HepG2 (cell line): ENCODE results near the gene KIF15. TPM values are rescaled to one million over a fixed set of nuclear protein-coding genes. Genes with fewer than 3 reads are reported as not detected.

Experiments used
- ATAC-seq: fragments of 200-7000 bp; cut with Tn5 transposase; 3 replicates; pipeline ENCODE4 v1.9.1; 2020; ENCODE audit warnings: mild to moderate bottlenecking, moderate library complexity
- BruUV-seq: library from RNA; stranded (reverse); fragments of 400-500 nt; replicated peaks from 2 replicates; lab custom pipeline; 2021; lab: Mats Ljungman, UMichigan
- CTCF ChIA-PET: fragments of 300-600 bp; formaldehyde crosslinking; extraction: SDS; loops from one replicate; lab custom pipeline; 2021; ENCODE audit warnings: low total read pairs, inconsistent platforms, low intra/inter-chr PET ratio; lab: Yijun Ruan, JAX
- POLR2A ChIA-PET: fragments of 350-600 bp; sonication (Branson Sonifier 250); formaldehyde crosslinking; loops from one replicate; lab custom pipeline; 2020; ENCODE audit warnings: antibody characterized with exemption, inconsistent platforms; lab: Yijun Ruan, JAX
- DNase-seq: peaks from one replicate; pipeline ENCODE4 v3.0.0-alpha.2; 2015; ENCODE audit warnings: low spot score
- FAIRE-seq: peaks from 3 replicates; lab custom pipeline; 2011; peaks lifted over from hg19 to GRCh38; lab: Jason Lieb, UNC
- H2AFZ ChIP-seq: one replicate; pipeline ENCODE4 v1.6.1; 2011; ENCODE audit warnings: low read length, inconsistent platforms
- H3K27ac ChIP-seq: fragments of 300-600 bp; 3 replicates; pipeline ENCODE4 v1.8.0; 2011; ENCODE audit warnings: mixed run types, mild to moderate bottlenecking, mixed read lengths, low read length, inconsistent platforms; ENCODE audit not compliant: insufficient read depth; ENCODE audit errors: extremely low read length
- H3K27me3 ChIP-seq, 2 experiments: fragments of 200-600 bp in 1 of 2; 2 replicates in 1 of 2; 3 replicates in 1 of 2; pipeline versions ENCODE4 v1.6.0 to v1.8.0; 2011; ENCODE audit warnings: low read length in 2 of 2, mild to moderate bottlenecking in 2 of 2, moderate library complexity in 2 of 2, inconsistent platforms in 1 of 2; ENCODE audit not compliant: insufficient read depth in 2 of 2, control insufficient read depth in 1 of 2
- H3K36me3 ChIP-seq, 2 experiments: fragments of 200-600 bp in 1 of 2; replicated peaks in 1 of 2; 2 replicates in 1 of 2; 3 replicates in 1 of 2; pipeline versions ENCODE4 v1.5.1 to v1.8.0; 2011; ENCODE audit warnings: low read length in 2 of 2, inconsistent platforms in 1 of 2; ENCODE audit not compliant: insufficient read depth in 2 of 2, control insufficient read depth in 1 of 2
- H3K4me1 ChIP-seq: 2 replicates; pipeline ENCODE4 v1.5.1; 2012; ENCODE audit warnings: low read length, inconsistent platforms; ENCODE audit not compliant: insufficient read depth
- H3K4me2 ChIP-seq: 2 replicates; pipeline ENCODE4 v1.6.0; 2011; ENCODE audit warnings: low read depth, low read length, inconsistent platforms
- H3K4me3 ChIP-seq, 3 experiments: fragments of 200-600 bp in 1 of 3; sonication (generic), shearing (Covaris generic) in 1 of 3; replicated peaks in 1 of 3; 2 replicates each; pipeline ENCODE4 v1.5.1; 2011 to 2016; ENCODE audit warnings: low read length in 3 of 3, inconsistent platforms in 2 of 3, low read depth in 2 of 3, mild to moderate bottlenecking in 2 of 3, control low read depth in 1 of 3, mixed read lengths in 1 of 3; ENCODE audit not compliant: insufficient read depth in 1 of 3
- H3K79me2 ChIP-seq: one replicate; pipeline ENCODE4 v1.6.1; 2011; ENCODE audit warnings: low read length, inconsistent platforms; ENCODE audit not compliant: insufficient read depth
- H3K9ac ChIP-seq: 2 replicates; pipeline ENCODE4 v1.6.0; 2011; ENCODE audit warnings: mild to moderate bottlenecking, low read depth, low read length, inconsistent platforms; ENCODE audit not compliant: insufficient read depth
- H3K9me3 ChIP-seq: 2 replicates; pipeline ENCODE4 v1.5.1; 2012; ENCODE audit warnings: mild to moderate bottlenecking, low read length
- H4K20me1 ChIP-seq: 2 replicates; pipeline ENCODE4 v1.6.0; 2011; ENCODE audit warnings: inconsistent platforms, mild to moderate bottlenecking, low read length, moderate library complexity; ENCODE audit not compliant: insufficient read depth
- CEBPZ ChIP-seq: IDR thresholded peaks from 2 replicates; pipeline ENCODE4 v1.6.1; 2012; ENCODE audit warnings: low read length, improper control_type of control experiment
- DDIT3 ChIP-seq: sonication (generic); formaldehyde crosslinking; IDR thresholded peaks from 2 replicates; pipeline ENCODE4 v1.4.0; 2020; ENCODE audit warnings: mild to moderate bottlenecking, missing genetic modification reagents
- GLI4 ChIP-seq: sonication (generic); formaldehyde crosslinking; IDR thresholded peaks from 2 replicates; pipeline ENCODE4 v1.5.1; 2020; ENCODE audit warnings: missing genetic modification reagents, mild to moderate bottlenecking, moderate library complexity, borderline replicate concordance
- GMEB2 ChIP-seq: IDR thresholded peaks from 2 replicates; pipeline ENCODE4 v1.6.1; 2016; ENCODE audit warnings: missing biosample characterization, missing genetic modification reagents, low read depth
- HINFP ChIP-seq: sonication (generic); formaldehyde crosslinking; IDR thresholded peaks from 2 replicates; pipeline ENCODE4 v1.4.0; 2020; ENCODE audit warnings: low read depth, mild to moderate bottlenecking, missing genetic modification reagents
- JUND ChIP-seq: sonication (generic); formaldehyde crosslinking; IDR thresholded peaks from 2 replicates; pipeline ENCODE4 v1.8.0; 2022; ENCODE audit warnings: mild to moderate bottlenecking, missing genetic modification reagents
- MED1 ChIP-seq: sonication (generic); formaldehyde crosslinking; IDR thresholded peaks from 2 replicates; pipeline ENCODE4 v1.4.0; 2020; ENCODE audit warnings: missing genetic modification reagents
- NFE2 ChIP-seq: sonication (generic); formaldehyde crosslinking; IDR thresholded peaks from 2 replicates; pipeline ENCODE4 v1.4.0; 2020; ENCODE audit warnings: missing genetic modification reagents
- PAWR ChIP-seq: sonication (generic); formaldehyde crosslinking; IDR thresholded peaks from 2 replicates; pipeline ENCODE4 v1.4.0; 2020; ENCODE audit warnings: missing genetic modification reagents, mild to moderate bottlenecking, borderline replicate concordance
- PBX3 ChIP-seq: sonication (generic); formaldehyde crosslinking; IDR thresholded peaks from 2 replicates; pipeline ENCODE4 v1.8.1; 2023; ENCODE audit warnings: missing genetic modification reagents, inconsistent platforms, borderline replicate concordance
- ZNF282 ChIP-seq: fragments of 450-650 bp; IDR thresholded peaks from 2 replicates; pipeline ENCODE4 v1.6.1; 2018; ENCODE audit not compliant: partially characterized antibody
- ZNF496 ChIP-seq: sonication (generic); formaldehyde crosslinking; IDR thresholded peaks from 2 replicates; pipeline ENCODE4 v1.8.1; 2023; ENCODE audit warnings: mild to moderate bottlenecking, moderate library complexity, missing genetic modification reagents; ENCODE audit not compliant: insufficient replicate concordance
- ZNF550 ChIP-seq: sonication (generic); formaldehyde crosslinking; IDR thresholded peaks from 2 replicates; pipeline ENCODE4 v1.4.0; 2020; ENCODE audit warnings: mild to moderate bottlenecking, missing genetic modification reagents, borderline replicate concordance
- ZNF552 ChIP-seq: sonication (generic); formaldehyde crosslinking; IDR thresholded peaks from 2 replicates; pipeline ENCODE4 v1.9.0; 2022; ENCODE audit warnings: missing genetic modification reagents, mild to moderate bottlenecking, borderline replicate concordance
- ZNF570 ChIP-seq: sonication (generic); formaldehyde crosslinking; IDR thresholded peaks from 2 replicates; pipeline ENCODE4 v1.4.0; 2020; ENCODE audit warnings: mild to moderate bottlenecking, missing genetic modification reagents, borderline replicate concordance
- WGBS: methylation state at CpG from one replicate; pipeline ENCODE4 v1.1.6; 2017; ENCODE audit warnings: low lambda C conversion rate; 5-methylcytosine and 5-hydroxymethylcytosine counted together
- in situ Hi-C: cut with HindIII; loops from 2 replicates; pipeline ENCODE4 v1.10.0; 2017; ENCODE audit warnings: low pct_unique_long_range_greater_than_20kb; ENCODE audit not compliant: extremely low pct_ligation_motif_present
- intact Hi-C: fragments of 100-400 bp; cut with micrococcal nuclease; formaldehyde crosslinking; loops from one replicate; pipeline ENCODE4 v1.10.0; 2022; ENCODE audit not compliant: unreplicated experiment
- polyA plus RNA-seq, 8 experiments: library from polyadenylated mRNA; depleted of rRNA in 3 of 8; stranded (reverse) in 7 of 8; unstranded in 1 of 8; fragments of >200 nt; fragmentation: Illumina TruSeq in 4 of 8; extraction: Trizol in 4 of 8; gene quantifications; 2 replicates each; pipeline versions ENCODE4 v1.2.1 to v1.2.3, GENCODE V29; 2011 to 2016; ENCODE audit warnings: low read depth in 4 of 8, missing spikeins in 1 of 8, mixed read lengths in 1 of 8; ENCODE audit not compliant: insufficient read depth in 1 of 8
- total RNA-seq, 5 experiments: library from RNA; depleted of rRNA; stranded (reverse); fragments of >200 nt; fragmentation: Illumina TruSeq; extraction: Trizol; gene quantifications; 2 replicates each; pipeline ENCODE4 v1.2.3, GENCODE V29; 2016; ENCODE audit warnings: low read depth in 1 of 5

KIF15 gene
- total and polyA plus RNA-seq, 2 of the 13 experiments (the other 11 are each of a cell fraction or from before 2014, with no cell fraction given) = 4.8 to 33.8 TPM

- H3K9ac ChIP-seq = no peak within 1 kb of the TSS
- H3K36me3 ChIP-seq = no peaks in the 10 kb centered on the region
- H2AFZ ChIP-seq = no peak within 1 kb of the TSS
- in situ Hi-C loops (no loop called here), intact Hi-C loops (no loop called here)
- ChIA-PET POLR2A (no interaction called here), CTCF (no interaction called here)
- no peak within 1 kb of the TSS for H3K4me2 ChIP-seq
- BruUV-seq = no TSS peak
- DNase-seq = no peak
- no peak within 1 kb of the TSS for H3K27ac ChIP-seq
- H3K4me3 ChIP-seq = no peak within 1 kb of the TSS
- no peaks in the 10 kb centered on the region for H3K27me3 ChIP-seq
- peaks cover 8% of the 10 kb centered on the region for H3K4me1 ChIP-seq
- no peak for ATAC-seq
- WGBS = 60% methylated on average over 5 of the region's 5 CpGs
- no peaks in the 10 kb centered on the region for H3K9me3 ChIP-seq
- H3K79me2 ChIP-seq = no peaks in the 10 kb centered on the region
- no peaks in the 10 kb centered on the region for H4K20me1 ChIP-seq
- no peak for FAIRE-seq
- TF ChIP-seq DDIT3 (CRISPR knock-in tag) (no peak), GLI4 (CRISPR knock-in tag) (no peak), NFE2 (CRISPR knock-in tag) (no peak), JUND (CRISPR knock-in tag) (no peak), PAWR (CRISPR knock-in tag) (no peak), ZNF550 (CRISPR knock-in tag) (no peak), ZNF570 (no peak), ZNF282 (no peak), HINFP (no peak), MED1 (no peak), CEBPZ (no peak), PBX3 (no peak), GMEB2 (CRISPR knock-in tag) (no peak), ZNF496 (CRISPR knock-in tag) (no peak), ZNF552 (no peak)
Observed at GRCh38 chr3:44874308-44874707, 112.7 kb downstream of the KIF15 start, which contains the start of gene TGM4. Gene TGM4, plus strand, starts transcription at chr3:44874608. Its CDS starts 71 bp downstream, at chr3:44874679.
